ENCODE results near the gene CC2D1A. TPM values are rescaled to one million over a fixed set of nuclear protein-coding genes. Genes with fewer than 3 reads are reported as not detected.

Gene CC2D1A
- total RNA-seq, 2 experiments from 2014 or later, result 23.3 to 44.0 TPM

- CTCF ChIA-PET (ENCODE audit: unreplicated experiment), result no interaction called here
- no peak for TF ChIP-seq CTCF (conservative IDR thresholded peaks at IDR 0.05; ENCODE audit: low read length)
- TF ChIP-seq EZH2phosphoT487 (IDR thresholded peaks at IDR 0.05; ENCODE audit: borderline replicate concordance, low read depth, low read length), result no peak
- no peaks in the 10 kb centered on the region for H3K79me2 ChIP-seq (ENCODE audit: insufficient read depth, low read depth, low read length)
These were observed 29.9 kb downstream of the CC2D1A start for GRCh38 chr19:13935765-13936510.

GRCh38 chr19:13937479-13938300 is 31.7 kb downstream of the CC2D1A start:
- no peaks in the 10 kb centered on the region for H3K79me2 ChIP-seq (ENCODE audit: insufficient read depth, low read depth, low read length)
- H3K9me2 ChIP-seq (ENCODE audit: insufficient read depth, low read length), result no peaks in the 10 kb centered on the region
- H3K9me3 ChIP-seq (ENCODE audit: low read length), result peaks cover 3% of the 10 kb centered on the region; the same call in 1 of the 2 replicates
- POLR2A ChIA-PET, result interaction anchor here (0.6 kb wide), 1 partner anchor 9 kb away, joined by 3 read pairs; no protein-coding TSS in a partner anchor
- H2AFZ ChIP-seq (ENCODE audit: low read length), result no peak overlapping the region
- no peak overlapping the region for H3K27ac ChIP-seq (ENCODE audit: low read depth, low read length, poor library complexity, severe bottlenecking)
- no peak for DNase-seq (ENCODE audit: low spot score)
- no peaks in the 10 kb centered on the region for H3K36me3 ChIP-seq (ENCODE audit: insufficient read depth, low read length)
- CTCF ChIA-PET (ENCODE audit: unreplicated experiment), result interaction anchor here (0.6 kb wide), 1 partner anchor 68 kb away, joined by 4 read pairs; the partner anchor contains the start of gene RFX1
- H3K4me1 ChIP-seq (ENCODE audit: insufficient read depth, low read length, poor library complexity, severe bottlenecking), result no peaks in the 10 kb centered on the region
- H3K4me3 ChIP-seq (ENCODE audit: low read depth, low read length, poor library complexity, severe bottlenecking), result no peak overlapping the region
- no TSS peak for BruUV-seq (replicated peaks)
- no peaks in the 10 kb centered on the region for H4K20me1 ChIP-seq (ENCODE audit: insufficient read depth, low read length)
- no peak overlapping the region for H3K4me2 ChIP-seq (ENCODE audit: low read length)
- intact Hi-C loops (cut with micrococcal nuclease; ENCODE audit: unreplicated experiment), result no loop called here
- no peak for TF ChIP-seq EZH2phosphoT487 (IDR thresholded peaks at IDR 0.05; ENCODE audit: borderline replicate concordance, low read depth, low read length)
- TF ChIP-seq CTCF (conservative IDR thresholded peaks at IDR 0.05; ENCODE audit: low read length), result no peak

More at GRCh38 chr19:13935765-13936510, 29.9 kb downstream of the CC2D1A start:
- Histone ChIP-seq H2AFZ (ENCODE audit: low read length) (no peak overlapping the region), H3K4me1 (ENCODE audit: insufficient read depth, low read length, poor library complexity, severe bottlenecking) (no peaks in the 10 kb centered on the region), H3K4me2 (ENCODE audit: low read length) (no peak overlapping the region), H3K9me3 (ENCODE audit: low read length) (no peaks in the 10 kb centered on the region), H3K27ac (ENCODE audit: low read depth, low read length, poor library complexity, severe bottlenecking) (no peak overlapping the region), H3K4me3 (ENCODE audit: low read depth, low read length, poor library complexity, severe bottlenecking) (no peak overlapping the region), H3K36me3 (ENCODE audit: insufficient read depth, low read length) (no peaks in the 10 kb centered on the region), H3K9me2 (ENCODE audit: insufficient read depth, low read length) (no peaks in the 10 kb centered on the region), H4K20me1 (ENCODE audit: insufficient read depth, low read length) (no peaks in the 10 kb centered on the region)
- DNase-seq (ENCODE audit: low spot score), result no peak
- POLR2A ChIA-PET, result no interaction called here
- no TSS peak for BruUV-seq (replicated peaks)
- intact Hi-C loops (cut with micrococcal nuclease; ENCODE audit: unreplicated experiment), result no loop called here

Measured in OCI-LY7 (cell line).